Loucy (cell line): ENCODE results near the gene XIST.
"Not testable (repeated sequence)": the region's sequence is repeated elsewhere in the genome, so short reads cannot be mapped to it uniquely, and the experiment has no call there.

Experiments used
- CTCF ChIP-seq: fragments of 200-600 bp; sonication (generic); conservative IDR thresholded peaks from 2 replicates; pipeline ENCODE4 v1.5.1; 2014; ENCODE audit warnings: mild to moderate bottlenecking, antibody characterized with exemption, low read length
- EZH2phosphoT487 ChIP-seq: fragments of 200-600 bp; IDR thresholded peaks from 2 replicates; pipeline ENCODE4 v1.6.1; 2018; ENCODE audit warnings: antibody characterized with exemption, mild to moderate bottlenecking, moderate library complexity, borderline replicate concordance

DNA sequence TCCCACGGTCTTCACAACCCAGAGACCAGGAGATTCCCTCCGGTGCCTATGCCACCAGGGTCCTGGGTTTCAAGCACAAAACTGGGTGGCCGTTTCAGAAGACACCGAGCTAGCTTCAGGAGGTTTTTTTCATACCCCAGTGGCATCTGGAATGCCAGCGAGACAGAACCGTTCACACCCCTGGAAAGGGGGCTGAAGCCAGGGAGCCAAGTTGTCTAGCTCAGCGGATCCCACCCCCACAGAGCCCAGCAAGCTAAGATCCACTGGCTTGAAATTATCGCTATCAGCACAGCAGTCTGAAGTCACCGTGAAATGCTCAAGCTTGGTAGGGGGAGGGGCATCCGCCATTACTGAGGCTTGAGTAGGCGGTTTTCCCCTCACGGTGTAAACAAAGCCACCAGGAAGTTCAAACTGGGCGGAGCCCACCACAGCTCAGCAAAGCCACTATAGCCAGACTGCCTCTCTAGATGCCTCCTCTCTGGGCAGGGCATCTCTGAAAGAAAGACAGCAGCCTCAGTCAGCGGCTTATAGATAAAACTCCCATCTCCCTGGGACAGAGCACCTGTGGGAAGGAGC, 40.1 kb upstream of the XIST start:
- not testable (repeated sequence) for TF ChIP-seq CTCF, EZH2phosphoT487
